GM23338 (cell line): ENCODE results near the gene BCL2. TPM values are rescaled to one million over a fixed set of nuclear protein-coding genes. Genes with fewer than 3 reads are reported as not detected.

Source experiments
- ATAC-seq: fragments of 200-7000 bp; cut with Tn5 transposase; 3 replicates; pipeline ENCODE4 v1.9.1; 2020
- DNase-seq: peaks from one replicate; pipeline ENCODE4 v3.0.0-alpha.2; 2015; ENCODE audit warnings: low spot score
- H2AFZ ChIP-seq: fragments of 200-600 bp; sonication (generic); 2 replicates; pipeline ENCODE4 v1.8.0; 2016; ENCODE audit warnings: antibody characterized with exemption, mild to moderate bottlenecking, moderate library complexity
- H3F3A ChIP-seq: fragments of 200-600 bp; sonication (generic); replicated peaks from 2 replicates; pipeline ENCODE4 v1.8.0; 2017; ENCODE audit warnings: antibody characterized with exemption, mixed run types, low read depth
- H3K27ac ChIP-seq: fragments of 200-600 bp; sonication (generic); 2 replicates; pipeline ENCODE4 v1.6.1; 2016; ENCODE audit warnings: low read depth
- H3K27me3 ChIP-seq: fragments of 200-600 bp; sonication (generic); 2 replicates; pipeline ENCODE4 v1.8.0; 2016; ENCODE audit warnings: mild to moderate bottlenecking, mixed run types, moderate library complexity; ENCODE audit not compliant: insufficient read depth
- H3K36me3 ChIP-seq: fragments of 200-600 bp; sonication (generic); 2 replicates; pipeline ENCODE4 v1.8.0; 2016; ENCODE audit warnings: mild to moderate bottlenecking; ENCODE audit not compliant: insufficient read depth
- H3K4me1 ChIP-seq: fragments of 200-600 bp; sonication (generic); 2 replicates; pipeline ENCODE4 v1.8.0; 2016; ENCODE audit warnings: mild to moderate bottlenecking, moderate library complexity; ENCODE audit not compliant: insufficient read depth
- H3K4me2 ChIP-seq: fragments of 200-600 bp; sonication (generic); 2 replicates; pipeline ENCODE4 v1.7.1; 2017; ENCODE audit warnings: mixed run types
- H3K4me3 ChIP-seq: fragments of 200-600 bp; sonication (generic); 2 replicates; pipeline ENCODE4 v1.6.1; 2016; ENCODE audit warnings: mixed run types
- H3K79me2 ChIP-seq: fragments of 200-600 bp; sonication (generic); replicated peaks from 2 replicates; pipeline ENCODE4 v1.8.0; 2017; ENCODE audit warnings: mild to moderate bottlenecking; ENCODE audit not compliant: insufficient read depth
- H3K9me2 ChIP-seq: fragments of 200-600 bp; sonication (generic); 2 replicates; pipeline ENCODE4 v1.8.0; 2017; ENCODE audit not compliant: insufficient read depth
- H4K20me1 ChIP-seq: fragments of 200-600 bp; sonication (generic); replicated peaks from 2 replicates; pipeline ENCODE4 v1.8.0; 2017; ENCODE audit warnings: mild to moderate bottlenecking; ENCODE audit not compliant: insufficient read depth
- H3K27ac Mint-ChIP-seq: 2 replicates; pipeline ENCODE4 v1.8.0; 2020; ENCODE audit warnings: inconsistent platforms, mild to moderate bottlenecking, moderate library complexity, mixed read lengths
- H3K27me3 Mint-ChIP-seq: 3 replicates; pipeline ENCODE4 v1.8.0; 2022; ENCODE audit warnings: low read depth, mild to moderate bottlenecking, moderate library complexity, mixed read lengths, inconsistent platforms; ENCODE audit not compliant: insufficient read depth, poor library complexity
- H3K36me3 Mint-ChIP-seq: 3 replicates; pipeline ENCODE4 v1.8.0; 2021; ENCODE audit warnings: low read depth, mild to moderate bottlenecking, inconsistent platforms, moderate library complexity, mixed read lengths
- H3K4me1 Mint-ChIP-seq: 3 replicates; pipeline ENCODE4 v1.8.0; 2020; ENCODE audit warnings: mild to moderate bottlenecking, inconsistent platforms, mixed read lengths
- H3K4me3 Mint-ChIP-seq: 3 replicates; pipeline ENCODE4 v1.8.0; 2021; ENCODE audit warnings: moderate library complexity, mild to moderate bottlenecking, inconsistent platforms, mixed read lengths
- H3K9me3 Mint-ChIP-seq: 3 replicates; pipeline ENCODE4 v1.8.0; 2020; ENCODE audit warnings: moderate library complexity, mild to moderate bottlenecking, inconsistent platforms, mixed read lengths
- CREB1 ChIP-seq: fragments of 250-450 bp; sonication (Bioruptor Pico); IDR thresholded peaks from 2 replicates; pipeline ENCODE4 v1.5.0; 2020; ENCODE audit warnings: low read depth, mild to moderate bottlenecking, moderate library complexity
- EZH2 ChIP-seq: fragments of 200-600 bp; sonication (generic); IDR thresholded peaks from one replicate; pipeline ENCODE4 v1.8.0; 2017; ENCODE audit warnings: antibody characterized with exemption, mild to moderate bottlenecking, low read depth; ENCODE audit not compliant: unreplicated experiment
- polyA plus RNA-seq: library from polyadenylated mRNA; unstranded; fragments of >200 nt; fragmentation: Nextera tagmentation; extraction: Ambion mirVana; gene quantifications from 2 replicates; pipeline ENCODE4 v1.2.1, GENCODE V29; 2016
- total RNA-seq: library from RNA; depleted of rRNA; stranded (reverse); fragments of >200 nt; shearing (Covaris generic); gene quantifications from 2 replicates; pipeline ENCODE4 v1.2.3, GENCODE V29; 2014
- TF ChIP-seq, protein P1 (sequence below): fragments of 250-450 bp; sonication (Bioruptor Pico); IDR thresholded peaks from 2 replicates; pipeline ENCODE4 v1.5.0; 2020; ENCODE audit warnings: mild to moderate bottlenecking, moderate library complexity
- TF ChIP-seq, protein P2 (sequence below): IDR thresholded peaks from one replicate; pipeline ENCODE4 v1.6.1; 2018; ENCODE audit warnings: antibody characterized with exemption; ENCODE audit not compliant: unreplicated experiment
- TF ChIP-seq, protein P3 (sequence below): IDR thresholded peaks from 2 replicates; pipeline ENCODE4 v1.6.1; 2016; ENCODE audit warnings: antibody characterized with exemption

Gene BCL2
- total and polyA plus RNA-seq, 2 experiments from 2014 or later = 1.2 to 4.0 TPM

DNA sequence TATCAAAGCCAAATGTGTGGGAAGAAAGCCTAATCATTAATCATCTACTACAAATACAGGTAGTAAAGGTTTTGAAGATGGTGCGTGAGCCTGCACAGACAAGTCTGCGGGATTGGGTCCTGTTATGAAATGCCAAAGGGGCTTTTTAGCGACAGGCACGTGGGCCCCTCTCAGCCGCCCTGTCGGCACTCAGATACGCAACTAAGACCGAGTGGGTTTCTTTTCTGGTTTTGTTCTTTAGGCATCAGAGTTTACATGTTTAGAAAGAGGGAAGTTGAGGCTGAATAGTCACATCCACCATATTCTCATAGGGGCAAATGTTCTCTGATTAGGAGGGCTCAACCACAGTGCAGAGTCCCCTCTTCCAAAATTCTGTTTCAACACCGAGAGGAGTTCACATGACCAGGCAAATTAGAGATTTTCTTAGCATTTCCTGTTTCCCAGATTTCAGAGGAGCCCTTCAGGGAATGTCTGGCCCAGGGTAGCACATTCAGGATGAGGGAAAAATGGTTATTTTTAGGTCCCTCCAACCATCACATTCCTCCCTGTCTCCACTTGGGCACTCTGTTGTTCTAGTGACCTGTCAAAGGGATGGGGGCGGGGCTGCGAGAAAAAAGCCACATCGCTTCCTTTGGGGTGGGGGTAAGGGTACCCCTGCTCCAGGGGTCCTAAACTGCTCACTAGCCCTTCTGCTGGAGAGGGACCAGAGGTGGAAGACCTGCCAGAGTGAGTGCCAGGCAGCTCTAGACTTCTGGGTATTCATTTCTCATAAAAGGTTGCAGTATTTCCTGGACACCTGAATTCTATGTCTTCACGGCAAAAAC lies 159.2 kb downstream of the BCL2 start:
- Mint-ChIP-seq H3K4me3 (no peak overlapping the region), H3K27ac (no peak overlapping the region), H3K27me3 (peaks cover 9% of the 10 kb centered on the region), H3K4me1 (peaks cover 19% of the 10 kb centered on the region), H3K36me3 (no peaks in the 10 kb centered on the region), H3K9me3 (no peaks in the 10 kb centered on the region)
- Histone ChIP-seq H3K4me1 (peaks cover 5% of the 10 kb centered on the region; the same call in 1 of the 2 replicates), H4K20me1 (no peaks in the 10 kb centered on the region), H3K36me3 (no peaks in the 10 kb centered on the region), H3K79me2 (no peaks in the 10 kb centered on the region), H3K4me2 (no peak overlapping the region), H2AFZ (no peak overlapping the region), H3K9me2 (no peaks in the 10 kb centered on the region), H3K27me3 (no peaks in the 10 kb centered on the region), H3K4me3 (no peak overlapping the region), H3F3A (no peaks in the 10 kb centered on the region), H3K27ac (no peak overlapping the region)
- ATAC-seq (no peak), DNase-seq (no peak)
- TF ChIP-seq, protein P1, sequence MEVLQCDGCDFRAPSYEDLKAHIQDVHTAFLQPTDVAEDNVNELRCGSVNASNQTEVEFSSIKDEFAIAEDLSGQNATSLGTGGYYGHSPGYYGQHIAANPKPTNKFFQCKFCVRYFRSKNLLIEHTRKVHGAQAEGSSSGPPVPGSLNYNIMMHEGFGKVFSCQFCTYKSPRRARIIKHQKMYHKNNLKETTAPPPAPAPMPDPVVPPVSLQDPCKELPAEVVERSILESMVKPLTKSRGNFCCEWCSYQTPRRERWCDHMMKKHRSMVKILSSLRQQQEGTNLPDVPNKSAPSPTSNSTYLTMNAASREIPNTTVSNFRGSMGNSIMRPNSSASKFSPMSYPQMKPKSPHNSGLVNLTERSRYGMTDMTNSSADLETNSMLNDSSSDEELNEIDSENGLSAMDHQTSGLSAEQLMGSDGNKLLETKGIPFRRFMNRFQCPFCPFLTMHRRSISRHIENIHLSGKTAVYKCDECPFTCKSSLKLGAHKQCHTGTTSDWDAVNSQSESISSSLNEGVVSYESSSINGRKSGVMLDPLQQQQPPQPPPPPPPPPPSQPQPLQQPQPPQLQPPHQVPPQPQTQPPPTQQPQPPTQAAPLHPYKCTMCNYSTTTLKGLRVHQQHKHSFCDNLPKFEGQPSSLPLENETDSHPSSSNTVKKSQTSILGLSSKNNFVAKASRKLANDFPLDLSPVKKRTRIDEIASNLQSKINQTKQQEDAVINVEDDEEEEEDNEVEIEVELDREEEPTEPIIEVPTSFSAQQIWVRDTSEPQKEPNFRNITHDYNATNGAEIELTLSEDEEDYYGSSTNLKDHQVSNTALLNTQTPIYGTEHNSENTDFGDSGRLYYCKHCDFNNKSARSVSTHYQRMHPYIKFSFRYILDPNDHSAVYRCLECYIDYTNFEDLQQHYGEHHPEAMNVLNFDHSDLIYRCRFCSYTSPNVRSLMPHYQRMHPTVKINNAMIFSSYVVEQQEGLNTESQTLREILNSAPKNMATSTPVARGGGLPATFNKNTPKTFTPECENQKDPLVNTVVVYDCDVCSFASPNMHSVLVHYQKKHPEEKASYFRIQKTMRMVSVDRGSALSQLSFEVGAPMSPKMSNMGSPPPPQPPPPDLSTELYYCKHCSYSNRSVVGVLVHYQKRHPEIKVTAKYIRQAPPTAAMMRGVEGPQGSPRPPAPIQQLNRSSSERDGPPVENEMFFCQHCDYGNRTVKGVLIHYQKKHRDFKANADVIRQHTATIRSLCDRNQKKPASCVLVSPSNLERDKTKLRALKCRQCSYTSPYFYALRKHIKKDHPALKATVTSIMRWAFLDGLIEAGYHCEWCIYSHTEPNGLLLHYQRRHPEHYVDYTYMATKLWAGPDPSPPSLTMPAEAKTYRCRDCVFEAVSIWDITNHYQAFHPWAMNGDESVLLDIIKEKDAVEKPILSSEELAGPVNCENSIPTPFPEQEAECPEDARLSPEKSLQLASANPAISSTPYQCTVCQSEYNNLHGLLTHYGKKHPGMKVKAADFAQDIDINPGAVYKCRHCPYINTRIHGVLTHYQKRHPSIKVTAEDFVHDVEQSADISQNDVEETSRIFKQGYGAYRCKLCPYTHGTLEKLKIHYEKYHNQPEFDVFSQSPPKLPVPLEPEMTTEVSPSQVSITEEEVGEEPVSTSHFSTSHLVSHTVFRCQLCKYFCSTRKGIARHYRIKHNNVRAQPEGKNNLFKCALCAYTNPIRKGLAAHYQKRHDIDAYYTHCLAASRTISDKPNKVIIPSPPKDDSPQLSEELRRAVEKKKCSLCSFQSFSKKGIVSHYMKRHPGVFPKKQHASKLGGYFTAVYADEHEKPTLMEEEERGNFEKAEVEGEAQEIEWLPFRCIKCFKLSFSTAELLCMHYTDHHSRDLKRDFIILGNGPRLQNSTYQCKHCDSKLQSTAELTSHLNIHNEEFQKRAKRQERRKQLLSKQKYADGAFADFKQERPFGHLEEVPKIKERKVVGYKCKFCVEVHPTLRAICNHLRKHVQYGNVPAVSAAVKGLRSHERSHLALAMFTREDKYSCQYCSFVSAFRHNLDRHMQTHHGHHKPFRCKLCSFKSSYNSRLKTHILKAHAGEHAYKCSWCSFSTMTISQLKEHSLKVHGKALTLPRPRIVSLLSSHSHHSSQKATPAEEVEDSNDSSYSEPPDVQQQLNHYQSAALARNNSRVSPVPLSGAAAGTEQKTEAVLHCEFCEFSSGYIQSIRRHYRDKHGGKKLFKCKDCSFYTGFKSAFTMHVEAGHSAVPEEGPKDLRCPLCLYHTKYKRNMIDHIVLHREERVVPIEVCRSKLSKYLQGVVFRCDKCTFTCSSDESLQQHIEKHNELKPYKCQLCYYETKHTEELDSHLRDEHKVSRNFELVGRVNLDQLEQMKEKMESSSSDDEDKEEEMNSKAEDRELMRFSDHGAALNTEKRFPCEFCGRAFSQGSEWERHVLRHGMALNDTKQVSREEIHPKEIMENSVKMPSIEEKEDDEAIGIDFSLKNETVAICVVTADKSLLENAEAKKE (CRISPR knock-in tag) = no peak
- TF ChIP-seq EZH2 (no peak), CREB1 (no peak)
- TF ChIP-seq, protein P2, sequence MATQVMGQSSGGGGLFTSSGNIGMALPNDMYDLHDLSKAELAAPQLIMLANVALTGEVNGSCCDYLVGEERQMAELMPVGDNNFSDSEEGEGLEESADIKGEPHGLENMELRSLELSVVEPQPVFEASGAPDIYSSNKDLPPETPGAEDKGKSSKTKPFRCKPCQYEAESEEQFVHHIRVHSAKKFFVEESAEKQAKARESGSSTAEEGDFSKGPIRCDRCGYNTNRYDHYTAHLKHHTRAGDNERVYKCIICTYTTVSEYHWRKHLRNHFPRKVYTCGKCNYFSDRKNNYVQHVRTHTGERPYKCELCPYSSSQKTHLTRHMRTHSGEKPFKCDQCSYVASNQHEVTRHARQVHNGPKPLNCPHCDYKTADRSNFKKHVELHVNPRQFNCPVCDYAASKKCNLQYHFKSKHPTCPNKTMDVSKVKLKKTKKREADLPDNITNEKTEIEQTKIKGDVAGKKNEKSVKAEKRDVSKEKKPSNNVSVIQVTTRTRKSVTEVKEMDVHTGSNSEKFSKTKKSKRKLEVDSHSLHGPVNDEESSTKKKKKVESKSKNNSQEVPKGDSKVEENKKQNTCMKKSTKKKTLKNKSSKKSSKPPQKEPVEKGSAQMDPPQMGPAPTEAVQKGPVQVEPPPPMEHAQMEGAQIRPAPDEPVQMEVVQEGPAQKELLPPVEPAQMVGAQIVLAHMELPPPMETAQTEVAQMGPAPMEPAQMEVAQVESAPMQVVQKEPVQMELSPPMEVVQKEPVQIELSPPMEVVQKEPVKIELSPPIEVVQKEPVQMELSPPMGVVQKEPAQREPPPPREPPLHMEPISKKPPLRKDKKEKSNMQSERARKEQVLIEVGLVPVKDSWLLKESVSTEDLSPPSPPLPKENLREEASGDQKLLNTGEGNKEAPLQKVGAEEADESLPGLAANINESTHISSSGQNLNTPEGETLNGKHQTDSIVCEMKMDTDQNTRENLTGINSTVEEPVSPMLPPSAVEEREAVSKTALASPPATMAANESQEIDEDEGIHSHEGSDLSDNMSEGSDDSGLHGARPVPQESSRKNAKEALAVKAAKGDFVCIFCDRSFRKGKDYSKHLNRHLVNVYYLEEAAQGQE = no peak
- TF ChIP-seq, protein P3, sequence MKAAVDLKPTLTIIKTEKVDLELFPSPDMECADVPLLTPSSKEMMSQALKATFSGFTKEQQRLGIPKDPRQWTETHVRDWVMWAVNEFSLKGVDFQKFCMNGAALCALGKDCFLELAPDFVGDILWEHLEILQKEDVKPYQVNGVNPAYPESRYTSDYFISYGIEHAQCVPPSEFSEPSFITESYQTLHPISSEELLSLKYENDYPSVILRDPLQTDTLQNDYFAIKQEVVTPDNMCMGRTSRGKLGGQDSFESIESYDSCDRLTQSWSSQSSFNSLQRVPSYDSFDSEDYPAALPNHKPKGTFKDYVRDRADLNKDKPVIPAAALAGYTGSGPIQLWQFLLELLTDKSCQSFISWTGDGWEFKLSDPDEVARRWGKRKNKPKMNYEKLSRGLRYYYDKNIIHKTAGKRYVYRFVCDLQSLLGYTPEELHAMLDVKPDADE = no peak
